ENCODE data around the gene FANCC. TPM values are rescaled to one million over a fixed set of nuclear protein-coding genes. Genes with fewer than 3 reads are reported as not detected.

The FANCC gene
- total and polyA plus RNA-seq, 2 of the 13 experiments (the other 11 are each of a cell fraction or from before 2014, with no cell fraction given) = 7.4 to 8.6 TPM

DNA sequence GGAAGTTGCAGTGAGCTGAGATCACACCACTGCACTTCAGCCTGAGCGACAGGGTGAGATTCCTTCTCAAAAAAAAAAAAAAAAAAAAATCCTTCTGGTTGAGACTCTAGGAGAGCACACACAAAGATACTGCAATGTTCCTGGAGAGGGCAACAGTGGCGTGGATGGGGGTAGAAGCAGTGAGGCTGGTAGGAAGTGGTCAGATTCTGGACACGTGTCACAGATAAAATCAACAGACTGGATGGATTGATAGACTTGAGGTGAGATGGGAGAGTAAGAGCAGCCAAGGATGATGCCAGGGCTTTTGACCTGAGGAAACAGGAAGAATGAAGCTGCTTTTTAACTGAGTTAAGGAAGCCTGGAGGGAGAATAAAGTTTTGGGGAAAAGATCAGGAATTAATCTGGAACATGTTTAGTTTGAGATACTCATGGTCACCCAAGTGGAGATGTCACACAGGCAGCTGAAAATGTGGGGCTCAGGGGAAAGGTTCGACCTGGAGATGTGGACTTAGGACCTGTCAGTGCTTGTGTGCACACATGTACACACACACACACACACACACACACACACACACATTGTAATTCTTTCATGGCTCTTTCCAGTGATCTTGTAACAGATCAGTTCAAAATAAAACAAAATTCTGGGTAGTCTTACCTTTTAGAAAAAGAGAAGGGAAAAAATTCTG, 88.1 kb downstream of the FANCC start:
- no peaks in the 10 kb centered on the region for H3K27me3 ChIP-seq (ENCODE audit: control insufficient read depth in 1 of 2, insufficient read depth in 2 of 2, low read length in 2 of 2)
- H3K4me1 ChIP-seq (ENCODE audit: insufficient read depth, low read length) = peaks cover 46% of the 10 kb centered on the region
- H3K9me3 ChIP-seq (ENCODE audit: low read length) = no peaks in the 10 kb centered on the region
- H3K9ac ChIP-seq (ENCODE audit: insufficient read depth, low read depth, low read length) = no peak overlapping the region
- no peaks in the 10 kb centered on the region; a peak in 3 of 5 replicates for H3K36me3 ChIP-seq (replicated peaks in 1 of 2; ENCODE audit: control insufficient read depth in 1 of 2, insufficient read depth in 2 of 2, low read length in 2 of 2)
- ATAC-seq = peak; percentile 42; the same call in 1 of the 3 replicates
- no peak overlapping the region for H2AFZ ChIP-seq (ENCODE audit: low read length)
- H3K4me3 ChIP-seq (replicated peaks in 1 of 3; ENCODE audit: insufficient read depth in 1 of 3, low read depth in 2 of 3, low read length in 3 of 3) = no peak overlapping the region
- no peaks in the 10 kb centered on the region for H4K20me1 ChIP-seq (ENCODE audit: insufficient read depth, low read length)
- H3K79me2 ChIP-seq (ENCODE audit: insufficient read depth, low read length) = no peaks in the 10 kb centered on the region
- POLR2A ChIA-PET = interaction anchor here (2.0 kb wide), 1 partner anchor 13 kb away, joined by 5 read pairs; no protein-coding TSS in a partner anchor
- intact Hi-C loops (cut with micrococcal nuclease; ENCODE audit: unreplicated experiment) (no loop called here), in situ Hi-C loops (cut with HindIII; ENCODE audit: extremely low pct_ligation_motif_present, low pct_unique_long_range_greater_than_20kb) (no loop called here)
- peak; percentile 33 for DNase-seq (ENCODE audit: low spot score)
- peak overlapping the region; percentile 11 for H3K27ac ChIP-seq (ENCODE audit: extremely low read length, insufficient read depth, low read length)
- H3K4me2 ChIP-seq (ENCODE audit: low read depth, low read length) = no peak overlapping the region
- CTCF ChIA-PET (ENCODE audit: low intra/inter-chr PET ratio, low total read pairs) = no interaction called here
- BruUV-seq (replicated peaks) = no TSS peak
- WGBS (ENCODE audit: low lambda C conversion rate) = 75% methylated on average over 4 of the region's 4 CpGs
- FAIRE-seq = peak; percentile 12
- no peak for TF ChIP-seq CREB1 (IDR thresholded peaks at IDR 0.05)
- TF ChIP-seq CREB1 (CRISPR knock-in tag; IDR thresholded peaks at IDR 0.05) = no peak
- no peak for TF ChIP-seq FOXA1 (IDR thresholded peaks at IDR 0.05)
- 0 out of 2 replicates have a peak, but pooled peaks have one; percentile 27 for TF ChIP-seq FOXA1 (CRISPR knock-in tag; IDR thresholded peaks at IDR 0.05)
- no peak for TF ChIP-seq POLR2G (IDR thresholded peaks at IDR 0.05; ENCODE audit: low read depth, low read length)
- no peak for TF ChIP-seq NBN (conservative IDR thresholded peaks at IDR 0.05)
- TF ChIP-seq MEIS2 (CRISPR knock-in tag; IDR thresholded peaks at IDR 0.05) = 0 out of 2 replicates have a peak, but pooled peaks have one; percentile 34
- TF ChIP-seq ARNT (IDR thresholded peaks at IDR 0.05) = no peak
- no peak for TF ChIP-seq RELA (CRISPR knock-in tag; IDR thresholded peaks at IDR 0.05)
- no peak for TF ChIP-seq KDM5A (IDR thresholded peaks at IDR 0.05; ENCODE audit: borderline replicate concordance, low read length)
- TF ChIP-seq, protein P1, sequence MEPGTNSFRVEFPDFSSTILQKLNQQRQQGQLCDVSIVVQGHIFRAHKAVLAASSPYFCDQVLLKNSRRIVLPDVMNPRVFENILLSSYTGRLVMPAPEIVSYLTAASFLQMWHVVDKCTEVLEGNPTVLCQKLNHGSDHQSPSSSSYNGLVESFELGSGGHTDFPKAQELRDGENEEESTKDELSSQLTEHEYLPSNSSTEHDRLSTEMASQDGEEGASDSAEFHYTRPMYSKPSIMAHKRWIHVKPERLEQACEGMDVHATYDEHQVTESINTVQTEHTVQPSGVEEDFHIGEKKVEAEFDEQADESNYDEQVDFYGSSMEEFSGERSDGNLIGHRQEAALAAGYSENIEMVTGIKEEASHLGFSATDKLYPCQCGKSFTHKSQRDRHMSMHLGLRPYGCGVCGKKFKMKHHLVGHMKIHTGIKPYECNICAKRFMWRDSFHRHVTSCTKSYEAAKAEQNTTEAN (CRISPR knock-in tag; conservative IDR thresholded peaks at IDR 0.05) = 0 out of 2 replicates have a peak, but pooled peaks have one; percentile 25
- peak; percentile 65 for TF ChIP-seq HNF4G (IDR thresholded peaks at IDR 0.05; ENCODE audit: borderline replicate concordance, low read depth, low read length)
- no peak for TF ChIP-seq HNF4G (CRISPR knock-in tag; IDR thresholded peaks at IDR 0.05; ENCODE audit: borderline replicate concordance, low read depth)
- TF ChIP-seq, protein P2, sequence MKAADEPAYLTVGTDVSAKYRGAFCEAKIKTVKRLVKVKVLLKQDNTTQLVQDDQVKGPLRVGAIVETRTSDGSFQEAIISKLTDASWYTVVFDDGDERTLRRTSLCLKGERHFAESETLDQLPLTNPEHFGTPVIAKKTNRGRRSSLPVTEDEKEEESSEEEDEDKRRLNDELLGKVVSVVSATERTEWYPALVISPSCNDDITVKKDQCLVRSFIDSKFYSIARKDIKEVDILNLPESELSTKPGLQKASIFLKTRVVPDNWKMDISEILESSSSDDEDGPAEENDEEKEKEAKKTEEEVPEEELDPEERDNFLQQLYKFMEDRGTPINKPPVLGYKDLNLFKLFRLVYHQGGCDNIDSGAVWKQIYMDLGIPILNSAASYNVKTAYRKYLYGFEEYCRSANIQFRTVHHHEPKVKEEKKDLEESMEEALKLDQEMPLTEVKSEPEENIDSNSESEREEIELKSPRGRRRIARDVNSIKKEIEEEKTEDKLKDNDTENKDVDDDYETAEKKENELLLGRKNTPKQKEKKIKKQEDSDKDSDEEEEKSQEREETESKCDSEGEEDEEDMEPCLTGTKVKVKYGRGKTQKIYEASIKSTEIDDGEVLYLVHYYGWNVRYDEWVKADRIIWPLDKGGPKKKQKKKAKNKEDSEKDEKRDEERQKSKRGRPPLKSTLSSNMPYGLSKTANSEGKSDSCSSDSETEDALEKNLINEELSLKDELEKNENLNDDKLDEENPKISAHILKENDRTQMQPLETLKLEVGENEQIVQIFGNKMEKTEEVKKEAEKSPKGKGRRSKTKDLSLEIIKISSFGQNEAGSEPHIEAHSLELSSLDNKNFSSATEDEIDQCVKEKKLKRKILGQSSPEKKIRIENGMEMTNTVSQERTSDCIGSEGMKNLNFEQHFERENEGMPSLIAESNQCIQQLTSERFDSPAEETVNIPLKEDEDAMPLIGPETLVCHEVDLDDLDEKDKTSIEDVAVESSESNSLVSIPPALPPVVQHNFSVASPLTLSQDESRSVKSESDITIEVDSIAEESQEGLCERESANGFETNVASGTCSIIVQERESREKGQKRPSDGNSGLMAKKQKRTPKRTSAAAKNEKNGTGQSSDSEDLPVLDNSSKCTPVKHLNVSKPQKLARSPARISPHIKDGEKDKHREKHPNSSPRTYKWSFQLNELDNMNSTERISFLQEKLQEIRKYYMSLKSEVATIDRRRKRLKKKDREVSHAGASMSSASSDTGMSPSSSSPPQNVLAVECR (CRISPR knock-in tag; IDR thresholded peaks at IDR 0.05; ENCODE audit: borderline replicate concordance) = peak; percentile 24; the same call in 1 of the 2 replicates
- no peak for TF ChIP-seq KLF11 (CRISPR knock-in tag; IDR thresholded peaks at IDR 0.05)
- peak; percentile 26; the same call in 1 of the 2 replicates for TF ChIP-seq NCOR1 (IDR thresholded peaks at IDR 0.05; ENCODE audit: borderline replicate concordance, low read length)
- 0 out of 2 replicates have a peak, but pooled peaks have one; percentile 13 for TF ChIP-seq ZNF644 (CRISPR knock-in tag; IDR thresholded peaks at IDR 0.05; ENCODE audit: low read depth)
- TF ChIP-seq GATAD2A (CRISPR knock-in tag; IDR thresholded peaks at IDR 0.05) = 0 out of 2 replicates have a peak, but pooled peaks have one; percentile 14
- TF ChIP-seq, protein P3, sequence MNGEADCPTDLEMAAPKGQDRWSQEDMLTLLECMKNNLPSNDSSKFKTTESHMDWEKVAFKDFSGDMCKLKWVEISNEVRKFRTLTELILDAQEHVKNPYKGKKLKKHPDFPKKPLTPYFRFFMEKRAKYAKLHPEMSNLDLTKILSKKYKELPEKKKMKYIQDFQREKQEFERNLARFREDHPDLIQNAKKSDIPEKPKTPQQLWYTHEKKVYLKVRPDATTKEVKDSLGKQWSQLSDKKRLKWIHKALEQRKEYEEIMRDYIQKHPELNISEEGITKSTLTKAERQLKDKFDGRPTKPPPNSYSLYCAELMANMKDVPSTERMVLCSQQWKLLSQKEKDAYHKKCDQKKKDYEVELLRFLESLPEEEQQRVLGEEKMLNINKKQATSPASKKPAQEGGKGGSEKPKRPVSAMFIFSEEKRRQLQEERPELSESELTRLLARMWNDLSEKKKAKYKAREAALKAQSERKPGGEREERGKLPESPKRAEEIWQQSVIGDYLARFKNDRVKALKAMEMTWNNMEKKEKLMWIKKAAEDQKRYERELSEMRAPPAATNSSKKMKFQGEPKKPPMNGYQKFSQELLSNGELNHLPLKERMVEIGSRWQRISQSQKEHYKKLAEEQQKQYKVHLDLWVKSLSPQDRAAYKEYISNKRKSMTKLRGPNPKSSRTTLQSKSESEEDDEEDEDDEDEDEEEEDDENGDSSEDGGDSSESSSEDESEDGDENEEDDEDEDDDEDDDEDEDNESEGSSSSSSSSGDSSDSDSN (CRISPR knock-in tag; IDR thresholded peaks at IDR 0.05) = no peak
